Neuronal stem cell (in vitro differentiated cells): ENCODE results near the gene MEN1.

Experiments used
- DNase-seq: peaks from one replicate; pipeline ENCODE4 v3.0.0-alpha.2; 2013; ENCODE audit warnings: low spot score
- H2AFZ ChIP-seq: one replicate; pipeline ENCODE4 v1.6.1; 2013; ENCODE audit warnings: mild to moderate bottlenecking, low read length, inconsistent platforms
- H2AK5ac ChIP-seq: 2 replicates; pipeline ENCODE4 v1.6.1; 2013; ENCODE audit warnings: low read depth, mild to moderate bottlenecking, inconsistent platforms, low read length, moderate library complexity, mixed read lengths
- H2BK120ac ChIP-seq: 2 replicates; pipeline ENCODE4 v1.6.1; 2013; ENCODE audit warnings: low read depth, mild to moderate bottlenecking, inconsistent platforms, low read length, moderate library complexity, mixed read lengths
- H2BK12ac ChIP-seq: one replicate; pipeline ENCODE4 v1.6.1; 2013; ENCODE audit warnings: low read length, inconsistent platforms
- H2BK15ac ChIP-seq: 2 replicates; pipeline ENCODE4 v1.6.1; 2013; ENCODE audit warnings: mild to moderate bottlenecking, low read length, inconsistent platforms, mixed read lengths
- H2BK5ac ChIP-seq: one replicate; pipeline ENCODE4 v1.6.1; 2013; ENCODE audit warnings: inconsistent platforms, mild to moderate bottlenecking, low read length, moderate library complexity
- H3K14ac ChIP-seq: one replicate; pipeline ENCODE4 v1.6.1; 2013; ENCODE audit warnings: low read length, inconsistent platforms
- H3K18ac ChIP-seq: 2 replicates; pipeline ENCODE4 v1.6.1; 2013; ENCODE audit warnings: low read length, inconsistent platforms
- H3K23ac ChIP-seq: 2 replicates; pipeline ENCODE4 v1.6.1; 2013; ENCODE audit warnings: low read depth, mild to moderate bottlenecking, mixed read lengths, low read length, inconsistent platforms; ENCODE audit not compliant: poor library complexity
- H3K27ac ChIP-seq: replicated peaks from 3 replicates; pipeline ENCODE4 v1.5.1; 2013; ENCODE audit warnings: low read length, inconsistent platforms
- H3K27me3 ChIP-seq, 3 experiments: 2 replicates each; pipeline ENCODE4 v1.6.1; 2013; ENCODE audit warnings: low read length in 3 of 3, mild to moderate bottlenecking in 2 of 3, inconsistent platforms in 1 of 3, low read depth in 1 of 3, mixed read lengths in 1 of 3, moderate library complexity in 1 of 3; ENCODE audit not compliant: control insufficient read depth in 3 of 3, insufficient read depth in 3 of 3
- H3K36me3 ChIP-seq, 2 donors: replicated peaks in 1 of 2; 2 replicates each; pipeline ENCODE4 v1.6.1; 2013; ENCODE audit warnings: low read length in 2 of 2; ENCODE audit not compliant: control insufficient read depth in 2 of 2, insufficient read depth in 2 of 2
- H3K4ac ChIP-seq: 2 replicates; pipeline ENCODE4 v1.6.1; 2013; ENCODE audit warnings: inconsistent platforms, mild to moderate bottlenecking, low read length, moderate library complexity
- H3K4me1 ChIP-seq, 2 donors: 1 replicate in 1 of 2; 2 replicates in 1 of 2; pipeline ENCODE4 v1.6.1; 2013; ENCODE audit warnings: low read length in 2 of 2, low read depth in 1 of 2; ENCODE audit not compliant: control insufficient read depth in 2 of 2, insufficient read depth in 1 of 2
- H3K4me2 ChIP-seq: one replicate; pipeline ENCODE4 v1.6.1; 2013; ENCODE audit warnings: mild to moderate bottlenecking, low read length, inconsistent platforms; ENCODE audit not compliant: insufficient read depth, poor library complexity, severe bottlenecking
- H3K4me3 ChIP-seq, 2 donors: 2 replicates each; pipeline ENCODE4 v1.5.1; 2013; ENCODE audit warnings: low read length in 2 of 2, mild to moderate bottlenecking in 2 of 2, inconsistent platforms in 1 of 2, moderate library complexity in 1 of 2
- H3K79me1 ChIP-seq: one replicate; pipeline ENCODE4 v1.6.1; 2013; ENCODE audit warnings: low read depth, mild to moderate bottlenecking, inconsistent platforms, low read length, moderate library complexity
- H3K9ac ChIP-seq: one replicate; pipeline ENCODE4 v1.6.1; 2013; ENCODE audit warnings: mild to moderate bottlenecking, low read depth, low read length, inconsistent platforms; ENCODE audit not compliant: poor library complexity
- H3K9me3 ChIP-seq, 2 donors: replicated peaks in 1 of 2; 2 replicates each; pipeline versions ENCODE3 to v1.6.1; 2013; ENCODE audit warnings: low read length in 2 of 2, mild to moderate bottlenecking in 2 of 2, inconsistent platforms in 1 of 2, low read depth in 1 of 2, mixed read lengths in 1 of 2, moderate library complexity in 1 of 2; ENCODE audit not compliant: control insufficient read depth in 2 of 2, insufficient read depth in 1 of 2
- H4K8ac ChIP-seq: one replicate; pipeline ENCODE4 v1.6.1; 2013; ENCODE audit warnings: low read depth, mild to moderate bottlenecking, inconsistent platforms, low read length, moderate library complexity
- H4K91ac ChIP-seq: one replicate; pipeline ENCODE4 v1.6.1; 2013; ENCODE audit warnings: low read length, low read depth, mild to moderate bottlenecking, inconsistent platforms; ENCODE audit not compliant: poor library complexity
- WGBS, 2 donors: extraction: QIAGEN DNeasy Blood & Tissue Kit; methylation state at CpG; one replicate each; pipeline ENCODE4 v1.1.7; 2013; ENCODE audit warnings: missing lambda C conversion rate in 2 of 2, mixed read lengths in 1 of 2; ENCODE audit not compliant: insufficient read length in 2 of 2, insufficient replicate concordance in 1 of 2; ENCODE audit errors: extremely low coverage in 2 of 2; 5-methylcytosine and 5-hydroxymethylcytosine counted together

Gene MEN1

DNA sequence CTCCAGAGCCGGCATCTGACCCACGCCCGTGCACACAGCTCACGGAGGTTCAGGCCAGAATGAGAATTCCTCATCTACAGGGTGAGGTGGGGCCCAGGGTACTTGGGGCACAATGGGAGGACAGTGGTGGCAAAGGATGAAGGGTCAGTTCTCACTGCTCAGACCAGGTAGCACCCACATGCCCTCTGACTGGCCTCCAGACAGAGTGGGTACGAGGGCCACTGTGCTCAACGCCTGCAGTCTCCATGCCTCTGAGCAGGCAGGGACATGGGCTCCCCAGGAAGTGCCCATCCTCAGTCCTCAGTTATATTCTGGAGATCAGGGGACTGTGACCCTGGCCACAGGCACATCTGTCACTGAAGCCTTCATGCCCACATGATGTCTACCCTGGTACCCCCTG, 47.1 kb upstream of the MEN1 start:
- H3K27me3 ChIP-seq = no peaks in the 10 kb centered on the region
- no peaks in the 10 kb centered on the region for H3K9me3 ChIP-seq
- H3K4me2 ChIP-seq = no peak overlapping the region
- no peak overlapping the region for H2BK12ac ChIP-seq
- H3K27ac ChIP-seq = no peak overlapping the region
- no peak overlapping the region for H3K18ac ChIP-seq
- H4K91ac ChIP-seq = no peak overlapping the region
- peak overlapping the region; percentile 9 for H3K9ac ChIP-seq
- H3K23ac ChIP-seq = no peak overlapping the region
- peaks cover 6% of the 10 kb centered on the region for H3K79me1 ChIP-seq
- H2BK5ac ChIP-seq = no peak overlapping the region
- DNase-seq = no peak
- no peak overlapping the region for H2AFZ ChIP-seq
- peak overlapping the region; percentile 16 for H2BK15ac ChIP-seq
- H2AK5ac ChIP-seq = no peak overlapping the region
- peak overlapping the region; percentile 43 for H4K8ac ChIP-seq
- peaks cover 4 to 5% of the 10 kb centered on the region in 2 donors for H3K4me1 ChIP-seq
- H3K4ac ChIP-seq = no peak overlapping the region
- peaks cover 19 to 51% of the 10 kb centered on the region in 2 donors for H3K36me3 ChIP-seq
- peak overlapping the region in 1 of 2 donors; percentile 51 for H3K4me3 ChIP-seq
- no CpG with 5 or more reads among the region's 6 CpGs for WGBS, 2 donors
- no peak overlapping the region for H3K14ac ChIP-seq
- H2BK120ac ChIP-seq = no peak overlapping the region

DNA sequence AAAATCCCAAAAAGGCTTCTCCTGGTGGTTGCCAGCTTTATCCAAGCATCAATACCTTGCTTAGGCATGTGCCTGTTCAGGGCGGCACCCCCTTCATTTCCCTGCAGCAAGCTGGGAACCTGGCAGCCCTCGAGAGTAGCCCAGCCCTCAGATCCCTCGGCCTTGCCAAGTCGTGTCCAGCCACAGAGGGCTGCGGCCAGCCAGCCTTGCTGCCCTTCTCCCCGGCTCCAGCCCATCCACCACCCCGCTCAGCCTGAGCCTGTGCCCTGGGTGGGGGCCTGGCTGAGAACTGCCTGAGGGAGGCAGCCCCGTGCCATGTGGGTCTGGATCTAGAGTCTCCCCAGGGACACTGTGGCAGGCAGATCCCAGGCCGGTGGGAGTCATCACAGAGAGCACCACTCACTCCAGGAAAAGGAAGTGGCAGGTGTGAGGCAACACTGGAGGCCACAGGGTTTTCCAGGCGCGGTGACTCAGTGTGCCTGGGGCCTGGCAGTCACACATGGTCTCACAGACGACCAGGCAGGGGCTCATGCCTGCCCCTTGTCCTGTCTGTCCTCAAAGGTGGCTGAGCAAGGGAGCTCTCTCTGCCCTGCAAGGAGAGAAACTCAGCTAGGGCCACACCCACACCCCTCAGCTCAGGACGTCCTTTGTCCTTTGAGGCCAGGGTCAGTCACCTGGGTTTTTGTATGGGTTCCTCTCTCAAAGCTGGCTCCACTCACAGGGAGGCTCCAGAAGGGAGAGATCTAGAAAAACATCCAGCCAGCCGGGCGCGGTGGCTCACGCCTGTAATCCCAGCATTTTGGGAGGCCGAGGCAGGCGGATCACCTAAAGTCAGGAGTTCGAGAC, 46.3 kb upstream of the MEN1 start:
- H2BK12ac ChIP-seq = no peak overlapping the region
- no peak overlapping the region for H3K27ac ChIP-seq
- no peak overlapping the region for H2BK5ac ChIP-seq
- H3K27me3 ChIP-seq = no peaks in the 10 kb centered on the region
- H2AK5ac ChIP-seq = no peak overlapping the region
- H4K91ac ChIP-seq = peak overlapping the region; percentile 22
- no peak overlapping the region for H3K4ac ChIP-seq
- no peak overlapping the region for H3K14ac ChIP-seq
- H3K36me3 ChIP-seq = peaks cover 19 to 51% of the 10 kb centered on the region in 2 donors
- no CpG with 5 or more reads among the region's 20 CpGs for WGBS, 2 donors
- H3K79me1 ChIP-seq = peaks cover 6% of the 10 kb centered on the region
- H2BK15ac ChIP-seq = no peak overlapping the region
- no peak overlapping the region for H3K23ac ChIP-seq
- no peak overlapping the region for H2AFZ ChIP-seq
- no peak overlapping the region for H3K4me3 ChIP-seq
- H3K4me2 ChIP-seq = no peak overlapping the region
- H3K18ac ChIP-seq = no peak overlapping the region
- DNase-seq = no peak
- peak overlapping the region; percentile 63 for H3K9ac ChIP-seq
- H4K8ac ChIP-seq = no peak overlapping the region
- no peak overlapping the region for H2BK120ac ChIP-seq
- H3K4me1 ChIP-seq = peaks cover 0 to 3% of the 10 kb centered on the region in 2 donors
- H3K9me3 ChIP-seq = no peaks in the 10 kb centered on the region

DNA sequence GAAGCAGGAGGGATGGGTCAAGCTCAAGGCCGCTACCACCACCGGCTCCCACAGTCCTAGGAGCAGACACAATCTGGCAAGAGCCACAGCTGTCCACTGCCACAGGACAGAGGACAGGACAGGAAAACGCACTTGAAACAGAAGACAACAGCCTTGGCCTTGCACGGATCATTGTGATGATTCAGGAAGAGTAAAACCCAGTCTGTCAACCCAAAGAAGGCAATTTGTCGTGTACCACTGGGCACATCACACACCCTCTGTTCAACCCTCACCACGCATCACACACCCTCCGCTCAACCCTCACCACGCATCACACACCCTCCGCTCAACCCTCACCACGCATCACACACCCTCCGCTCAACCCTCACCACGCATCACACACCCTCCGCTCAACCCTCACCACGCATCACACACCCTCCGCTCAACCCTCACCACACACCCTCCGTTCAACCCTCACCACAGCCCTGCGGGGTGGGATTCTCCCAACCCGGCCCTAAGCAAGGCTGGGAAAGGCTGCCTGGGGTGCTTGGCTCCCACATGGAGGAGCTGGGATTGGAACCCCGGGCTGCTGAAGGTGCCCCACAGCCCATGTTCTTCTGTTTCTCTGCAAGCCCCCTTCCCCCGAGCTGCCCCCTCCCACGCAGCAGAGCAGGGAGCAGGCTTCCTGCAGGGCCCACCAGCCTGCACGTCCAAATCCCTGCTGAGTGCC, 45.4 kb upstream of the MEN1 start:
- H3K4me2 ChIP-seq = no peak overlapping the region
- no peak overlapping the region for H3K4ac ChIP-seq
- no peak overlapping the region for H4K91ac ChIP-seq
- H3K9me3 ChIP-seq = no peaks in the 10 kb centered on the region
- no peak overlapping the region for H3K14ac ChIP-seq
- H3K27ac ChIP-seq = no peak overlapping the region
- no peak overlapping the region for H3K4me3 ChIP-seq
- no peak overlapping the region for H2BK12ac ChIP-seq
- H2BK15ac ChIP-seq = no peak overlapping the region
- no peak for DNase-seq
- H3K9ac ChIP-seq = no peak overlapping the region
- peaks cover 2 to 10% of the 10 kb centered on the region in 2 donors for H3K4me1 ChIP-seq
- WGBS, 2 donors = 100% methylated on average over 3 of the region's 22 CpGs; no CpG with 5 or more reads in 1 of the 2 donors
- no peak overlapping the region for H3K23ac ChIP-seq
- H3K36me3 ChIP-seq = peaks cover 19 to 51% of the 10 kb centered on the region in 2 donors
- H2BK120ac ChIP-seq = no peak overlapping the region
- H2AFZ ChIP-seq = no peak overlapping the region
- no peak overlapping the region for H4K8ac ChIP-seq
- H3K27me3 ChIP-seq = no peaks in the 10 kb centered on the region
- no peak overlapping the region for H2BK5ac ChIP-seq
- no peak overlapping the region for H3K18ac ChIP-seq
- peaks cover 4% of the 10 kb centered on the region for H3K79me1 ChIP-seq
- no peak overlapping the region for H2AK5ac ChIP-seq
